Left lung (tissue), 10 donors: ENCODE data around the gene REPS1. TPM values are rescaled to one million over a fixed set of nuclear protein-coding genes. Genes with fewer than 3 reads are reported as not detected.

ENCODE experiments used
- ATAC-seq: fragments of 200-7000 bp; cut with Tn5 transposase; one replicate; pipeline ENCODE4 v1.9.1; 2020; ENCODE audit warnings: moderate library complexity
- DNase-seq, 4 donors: peaks; one replicate each; pipeline ENCODE4 v3.0.0-alpha.2; 2013 to 2020
- H3K27ac ChIP-seq, 2 donors: fragments of 200-600 bp; sonication (generic) in 1 of 2; one replicate each; pipeline versions ENCODE4 v1.5.0 to v1.8.0; 2020 to 2021
- H3K27me3 ChIP-seq, 2 donors: fragments of 200-600 bp; sonication (generic) in 1 of 2; one replicate each; pipeline versions ENCODE4 v1.5.0 to v1.8.0; 2020 to 2021
- H3K36me3 ChIP-seq, 2 donors: fragments of 200-600 bp; sonication (generic) in 1 of 2; one replicate each; pipeline versions ENCODE4 v1.5.0 to v1.8.0; 2020 to 2021
- H3K4me1 ChIP-seq, 2 donors: fragments of 200-600 bp; one replicate each; pipeline ENCODE4 v1.8.0; 2021
- H3K4me3 ChIP-seq, 2 donors: fragments of 200-600 bp; sonication (generic) in 1 of 2; one replicate each; pipeline versions ENCODE4 v1.5.0 to v1.8.0; 2020 to 2021; ENCODE audit warnings: mild to moderate bottlenecking in 1 of 2
- H3K9me3 ChIP-seq, 2 donors: fragments of 200-600 bp; sonication (generic) in 1 of 2; one replicate each; pipeline versions ENCODE4 v1.5.0 to v1.8.0; 2020 to 2021
- CTCF ChIP-seq, 2 donors: fragments of 200-600 bp; sonication (generic) in 1 of 2; IDR thresholded peaks; one replicate each; pipeline versions ENCODE4 v1.5.0 to v1.8.0; 2021; ENCODE audit warnings: antibody characterized with exemption in 2 of 2
- intact Hi-C, 2 donors: fragments of 100-400 bp; cut with DNase I; formaldehyde crosslinking; loops; one replicate each; pipeline versions ENCODE4 v1.11.2 to v1.14.2; 2022
- polyA plus RNA-seq, 6 donors: library from polyadenylated mRNA; unstranded; fragments of 120-200 nt; gene quantifications; one replicate each; pipeline ENCODE4 v1.2.1, GENCODE V29; 2013; ENCODE audit not compliant: insufficient read length in 6 of 6
- total RNA-seq, 2 donors: library from RNA; stranded (reverse); fragmentation: NEBNext Ultra II Directional; extraction: Animal tissue kit (Norgen Biotek cat#: 25700); gene quantifications; one replicate each; pipeline ENCODE4 v1.2.1, GENCODE V29; 2021
- donor health status: DM: no; HTN: yes; CAD: no.
- donor health status: DM: no; HTN: no; CAD: no.

REPS1 gene
- total and polyA plus RNA-seq, 8 donors = 29.3 to 83.9 (median 63.6) TPM

- no peaks in the 10 kb centered on the region for H3K4me1 ChIP-seq
- no peak overlapping the region for H3K27ac ChIP-seq
- intact Hi-C loops = no loop called here
- TF ChIP-seq CTCF (IDR thresholded peaks at IDR 0.05) = no peak
- no peaks in the 10 kb centered on the region for H3K9me3 ChIP-seq
- no peak for DNase-seq
- peaks cover 0 to 78% of the 10 kb centered on the region in 2 donors for H3K36me3 ChIP-seq
- H3K27me3 ChIP-seq = no peaks in the 10 kb centered on the region
- H3K4me3 ChIP-seq = no peak overlapping the region
- no peak for ATAC-seq
These were observed 73.4 kb downstream of the REPS1 start for GRCh38 chr6:138914701-138915100.

- intact Hi-C loops = no loop called here
- no peak overlapping the region for H3K27ac ChIP-seq
- no peak overlapping the region for H3K4me3 ChIP-seq
- ATAC-seq (no peak), DNase-seq (no peak)
- H3K27me3 ChIP-seq = no peaks in the 10 kb centered on the region
- H3K36me3 ChIP-seq = peaks cover 6 to 91% of the 10 kb centered on the region in 2 donors
- no peaks in the 10 kb centered on the region for H3K9me3 ChIP-seq
- no peaks in the 10 kb centered on the region for H3K4me1 ChIP-seq
- no peak for TF ChIP-seq CTCF (IDR thresholded peaks at IDR 0.05)
These were observed 75.7 kb downstream of the REPS1 start for GRCh38 chr6:138912308-138912707.

GRCh38 chr6:138909975-138910374, 78.1 kb downstream of the REPS1 start:
- H3K36me3 ChIP-seq = peaks cover 6 to 87% of the 10 kb centered on the region in 2 donors

GRCh38 chr6:138909511-138909910, 78.5 kb downstream of the REPS1 start:
- DNase-seq = no peak
- intact Hi-C loops = no loop called here
- H3K36me3 ChIP-seq = peaks cover 6 to 87% of the 10 kb centered on the region in 2 donors
- ATAC-seq = no peak
- no peak overlapping the region for H3K27ac ChIP-seq
- no peaks in the 10 kb centered on the region for H3K27me3 ChIP-seq
- no peak for TF ChIP-seq CTCF (IDR thresholded peaks at IDR 0.05)
- no peaks in the 10 kb centered on the region for H3K4me1 ChIP-seq
- no peak overlapping the region for H3K4me3 ChIP-seq
- no peaks in the 10 kb centered on the region for H3K9me3 ChIP-seq

More at GRCh38 chr6:138909975-138910374, 78.1 kb downstream of the REPS1 start:
- H3K27ac ChIP-seq = no peak overlapping the region
- no peak for TF ChIP-seq CTCF (IDR thresholded peaks at IDR 0.05)
- intact Hi-C loops = no loop called here
- ATAC-seq = no peak
- DNase-seq = no peak
- H3K27me3 ChIP-seq = no peaks in the 10 kb centered on the region
- no peaks in the 10 kb centered on the region for H3K4me1 ChIP-seq
- H3K4me3 ChIP-seq = no peak overlapping the region
- no peaks in the 10 kb centered on the region for H3K9me3 ChIP-seq

DNA sequence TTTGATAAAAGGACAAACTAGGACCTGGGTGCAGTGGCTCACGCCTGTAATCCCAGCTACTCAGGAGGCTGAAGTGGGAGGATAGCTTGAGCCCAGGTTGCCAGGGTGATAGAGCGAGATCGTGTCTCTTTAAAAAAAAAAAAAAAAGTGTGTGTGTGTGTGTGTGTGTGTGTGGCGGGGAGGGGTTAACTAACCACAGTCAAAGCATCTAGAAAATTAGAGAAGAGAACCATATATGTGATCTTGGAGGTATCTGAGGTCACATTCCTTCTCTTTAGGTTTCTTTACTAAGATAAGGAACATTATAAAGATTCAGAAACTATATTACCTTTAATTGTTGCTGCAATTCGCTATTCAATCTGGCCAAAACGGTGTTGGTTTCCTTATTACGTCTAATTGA, 80.9 kb downstream of the REPS1 start:
- intact Hi-C loops = no loop called here
- H3K27me3 ChIP-seq = no peaks in the 10 kb centered on the region
- H3K9me3 ChIP-seq = no peaks in the 10 kb centered on the region
- no peak overlapping the region for H3K4me3 ChIP-seq
- no peaks in the 10 kb centered on the region for H3K4me1 ChIP-seq
- H3K36me3 ChIP-seq = peaks cover 6 to 85% of the 10 kb centered on the region in 2 donors
- no peak overlapping the region for H3K27ac ChIP-seq
- DNase-seq = no peak
- ATAC-seq = no peak
- no peak for TF ChIP-seq CTCF (IDR thresholded peaks at IDR 0.05)
